RWPE2 (cell line): ENCODE measurements around the gene ANKRD13B.
A peak's percentile ranks its signal among the peaks of the same experiment; 100 is the strongest.

ENCODE experiments used
- ATAC-seq: fragments of 200-7000 bp; cut with Tn5 transposase; 3 replicates; pipeline ENCODE4 v1.9.1; 2021; ENCODE audit warnings: low read depth
- DNase-seq: peaks from one replicate; pipeline ENCODE4 v3.0.0-alpha.2; 2020; ENCODE audit warnings: low spot score
- H3K27ac ChIP-seq: fragments of 450-650 bp; 2 replicates; pipeline ENCODE4 v1.5.1; 2017; ENCODE audit warnings: mild to moderate bottlenecking; ENCODE audit not compliant: poor library complexity, severe bottlenecking
- H3K27me3 ChIP-seq: fragments of 250-450 bp; sonication (Bioruptor Pico); 2 replicates; pipeline ENCODE4 v1.5.1; 2021; ENCODE audit warnings: mild to moderate bottlenecking, moderate library complexity; ENCODE audit not compliant: insufficient read depth, poor library complexity, severe bottlenecking
- H3K36me3 ChIP-seq: fragments of 250-450 bp; sonication (Bioruptor Pico); 2 replicates; pipeline ENCODE4 v1.5.1; 2020; ENCODE audit warnings: low read depth, mild to moderate bottlenecking, moderate library complexity
- H3K4me1 ChIP-seq: fragments of 250-450 bp; sonication (Bioruptor Pico); 2 replicates; pipeline ENCODE4 v1.5.1; 2021; ENCODE audit warnings: mild to moderate bottlenecking, moderate library complexity; ENCODE audit not compliant: insufficient read depth, poor library complexity, severe bottlenecking
- H3K4me3 ChIP-seq: fragments of 250-450 bp; sonication (Bioruptor Pico); 2 replicates; pipeline ENCODE4 v1.5.1; 2021; ENCODE audit warnings: mild to moderate bottlenecking, moderate library complexity; ENCODE audit not compliant: severe bottlenecking
- H3K9me3 ChIP-seq: fragments of 250-450 bp; sonication (Bioruptor Pico); 2 replicates; pipeline ENCODE4 v1.5.1; 2021; ENCODE audit warnings: mild to moderate bottlenecking, moderate library complexity; ENCODE audit not compliant: severe bottlenecking
- TF ChIP-seq, protein P1 (sequence below): fragments of 450-650 bp; IDR thresholded peaks from one replicate; pipeline ENCODE4 v1.5.1; 2017; ENCODE audit warnings: mild to moderate bottlenecking, moderate library complexity; ENCODE audit not compliant: poor library complexity, severe bottlenecking

Gene ANKRD13B

DNA sequence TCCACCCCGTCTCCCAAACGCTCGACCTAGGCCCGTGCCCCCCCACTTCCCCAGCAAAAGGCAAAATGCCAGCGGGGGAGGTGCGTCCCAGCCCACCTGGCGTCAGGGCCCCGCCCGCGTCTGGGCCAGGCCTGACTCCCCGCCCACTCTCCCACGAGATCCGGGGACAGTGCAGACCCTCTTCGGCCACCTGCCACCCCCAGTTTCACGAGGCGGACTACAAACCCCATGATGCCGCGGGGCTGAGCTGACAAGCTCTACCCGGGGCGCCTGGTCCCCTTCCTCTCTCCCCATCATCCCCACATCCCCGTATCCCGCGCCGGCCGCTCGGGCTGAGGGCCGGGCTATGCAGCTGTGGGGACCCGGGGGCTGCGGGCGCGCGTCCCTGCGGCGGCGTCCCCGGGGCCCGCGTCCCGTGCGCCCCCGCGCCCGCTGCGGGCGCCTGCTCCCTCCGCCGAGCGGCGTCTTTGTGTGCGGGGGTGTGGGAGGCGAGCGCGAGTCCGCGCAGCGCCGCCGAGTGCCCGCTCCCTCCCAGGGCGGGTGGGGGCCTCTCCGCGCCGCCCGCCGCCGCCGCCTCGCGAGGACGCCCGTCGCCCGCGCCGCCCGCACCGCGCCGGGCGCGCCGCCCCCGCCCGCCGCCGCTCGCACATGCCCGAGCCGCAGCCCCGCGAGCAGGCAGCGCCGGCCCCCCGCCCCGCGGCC, at the start of gene ANKRD13B:
Gene ANKRD13B (plus strand): TSS at position 283 of the 702 bp plus-strand sequence. CDS start 490 bp downstream, outside the sequence.
- H3K9me3 ChIP-seq: no peaks in the 10 kb centered on the region
- no peak for DNase-seq
- peak within 1 kb of the TSS; percentile 80 for H3K27ac ChIP-seq
- peak within 1 kb of the TSS; percentile 88 for H3K4me3 ChIP-seq
- peaks cover 23% of the 10 kb centered on the region for H3K4me1 ChIP-seq
- H3K27me3 ChIP-seq: no peaks in the 10 kb centered on the region
- no peak for ATAC-seq
- H3K36me3 ChIP-seq: no peaks in the 10 kb centered on the region
- TF ChIP-seq, protein P1, sequence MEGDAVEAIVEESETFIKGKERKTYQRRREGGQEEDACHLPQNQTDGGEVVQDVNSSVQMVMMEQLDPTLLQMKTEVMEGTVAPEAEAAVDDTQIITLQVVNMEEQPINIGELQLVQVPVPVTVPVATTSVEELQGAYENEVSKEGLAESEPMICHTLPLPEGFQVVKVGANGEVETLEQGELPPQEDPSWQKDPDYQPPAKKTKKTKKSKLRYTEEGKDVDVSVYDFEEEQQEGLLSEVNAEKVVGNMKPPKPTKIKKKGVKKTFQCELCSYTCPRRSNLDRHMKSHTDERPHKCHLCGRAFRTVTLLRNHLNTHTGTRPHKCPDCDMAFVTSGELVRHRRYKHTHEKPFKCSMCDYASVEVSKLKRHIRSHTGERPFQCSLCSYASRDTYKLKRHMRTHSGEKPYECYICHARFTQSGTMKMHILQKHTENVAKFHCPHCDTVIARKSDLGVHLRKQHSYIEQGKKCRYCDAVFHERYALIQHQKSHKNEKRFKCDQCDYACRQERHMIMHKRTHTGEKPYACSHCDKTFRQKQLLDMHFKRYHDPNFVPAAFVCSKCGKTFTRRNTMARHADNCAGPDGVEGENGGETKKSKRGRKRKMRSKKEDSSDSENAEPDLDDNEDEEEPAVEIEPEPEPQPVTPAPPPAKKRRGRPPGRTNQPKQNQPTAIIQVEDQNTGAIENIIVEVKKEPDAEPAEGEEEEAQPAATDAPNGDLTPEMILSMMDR: no peak

DNA sequence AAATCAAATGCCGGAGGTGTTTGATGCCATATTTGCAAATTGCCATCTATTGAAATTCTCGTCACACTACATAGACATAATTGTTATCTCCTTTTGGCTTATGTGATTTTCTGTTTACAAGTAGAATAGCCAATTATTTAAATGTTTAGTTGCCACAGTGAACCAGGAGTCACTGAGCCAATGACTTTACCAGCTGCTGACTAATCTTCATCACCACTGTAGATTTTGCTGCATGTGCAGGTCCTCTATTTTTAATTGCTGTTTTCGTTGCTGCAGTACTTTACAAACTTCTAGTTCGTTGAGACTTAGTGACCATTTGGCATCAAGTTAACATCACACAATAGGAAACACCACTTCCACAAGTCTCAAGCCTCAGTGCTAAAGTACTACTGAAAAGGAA, 48.9 kb upstream of the ANKRD13B start:
- Histone ChIP-seq H3K4me3 (no peak overlapping the region), H3K27ac (no peak overlapping the region), H3K36me3 (peaks cover 82% of the 10 kb centered on the region), H3K4me1 (no peaks in the 10 kb centered on the region), H3K27me3 (no peaks in the 10 kb centered on the region), H3K9me3 (no peaks in the 10 kb centered on the region)
- DNase-seq: no peak
- TF ChIP-seq, protein P1: no peak
- no peak for ATAC-seq

DNA sequence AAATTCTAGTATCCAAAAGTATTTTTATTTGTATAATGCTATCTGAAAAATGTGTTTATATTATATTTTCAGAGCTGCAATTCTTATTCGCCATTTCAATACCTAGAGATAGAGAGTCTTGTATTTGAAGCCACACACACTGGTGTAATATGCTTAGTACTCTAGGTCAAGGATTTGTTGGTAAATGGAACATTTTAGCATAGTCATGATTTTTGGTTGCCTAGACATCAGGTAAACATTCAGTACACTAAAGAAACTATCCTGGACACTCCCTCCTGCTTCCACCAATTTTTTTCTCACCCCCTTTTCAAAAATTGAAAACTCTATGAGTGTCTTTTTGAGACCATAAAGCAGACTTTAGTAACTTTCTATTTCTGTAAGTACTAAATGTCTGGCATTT, 46.8 kb upstream of the ANKRD13B start:
- Histone ChIP-seq H3K36me3 (peaks cover 73% of the 10 kb centered on the region), H3K4me1 (no peaks in the 10 kb centered on the region), H3K9me3 (no peaks in the 10 kb centered on the region), H3K27me3 (no peaks in the 10 kb centered on the region), H3K27ac (no peak overlapping the region), H3K4me3 (no peak overlapping the region)
- ATAC-seq (no peak), DNase-seq (no peak)
- TF ChIP-seq, protein P1: no peak

DNA sequence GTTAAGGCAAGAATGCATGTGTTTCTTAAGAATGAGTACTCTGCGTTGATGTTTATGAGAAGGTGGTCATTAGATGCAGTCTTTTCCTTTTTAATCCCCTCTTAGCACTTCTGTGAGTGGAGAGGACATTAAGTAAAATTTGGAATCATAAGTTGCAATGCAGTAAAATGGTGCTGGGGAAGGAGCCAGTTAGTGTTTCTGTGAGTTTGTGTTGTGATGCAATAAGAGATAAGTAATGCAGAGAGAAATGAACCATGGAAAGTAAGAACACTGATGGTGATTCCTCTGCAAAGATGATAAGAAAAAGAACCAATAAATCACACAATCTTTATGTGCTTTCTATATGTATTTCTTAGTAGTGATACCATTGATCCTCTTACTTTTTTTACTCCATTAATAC, 46.1 kb upstream of the ANKRD13B start:
- no peaks in the 10 kb centered on the region for H3K27me3 ChIP-seq
- no peak for ATAC-seq
- H3K4me1 ChIP-seq: no peaks in the 10 kb centered on the region
- TF ChIP-seq, protein P1: no peak
- DNase-seq: no peak
- no peaks in the 10 kb centered on the region for H3K9me3 ChIP-seq
- H3K27ac ChIP-seq: no peak overlapping the region
- no peak overlapping the region for H3K4me3 ChIP-seq
- peaks cover 66% of the 10 kb centered on the region for H3K36me3 ChIP-seq
